ENCODE measurements around the gene PTPRN2.

PTPRN2 gene

DNA sequence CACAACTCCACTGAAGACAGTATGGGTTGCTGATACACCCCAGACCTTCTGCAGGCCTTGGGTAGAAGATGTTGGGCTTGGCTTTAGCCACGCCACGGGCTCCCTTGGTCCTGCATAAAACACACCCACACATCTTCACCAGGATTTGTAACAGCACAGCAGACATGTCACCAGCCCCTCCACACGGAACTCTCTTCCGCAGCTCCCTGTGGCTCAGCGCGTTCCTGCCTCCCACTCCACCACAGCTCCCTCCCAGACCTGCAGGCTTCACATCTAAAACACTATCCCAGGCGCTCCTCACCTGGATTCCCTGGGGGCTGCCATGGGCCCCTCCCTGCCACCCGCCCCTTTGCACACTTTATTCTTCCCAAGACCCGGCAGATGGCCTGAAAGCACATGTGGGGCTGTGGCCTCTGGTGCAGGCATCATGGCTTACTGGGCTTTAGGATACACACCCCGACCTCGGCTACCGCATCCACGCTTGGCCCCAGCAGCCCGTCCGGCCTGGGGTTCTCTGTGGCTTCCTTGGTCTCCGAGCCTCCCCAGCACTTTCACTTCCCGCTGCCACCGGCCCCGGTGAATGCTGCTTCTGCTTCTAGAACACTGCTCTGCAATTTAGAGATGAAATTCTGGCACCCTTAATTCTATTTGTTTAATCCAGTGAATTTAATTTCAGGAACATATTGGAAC lies 818.0 kb downstream of the PTPRN2 start:
- DNase-seq (ENCODE audit: low read depth), result no peak

GRCh38 chr7:157769086-157769485 lies 818.5 kb downstream of the PTPRN2 start:
- no peak for DNase-seq (ENCODE audit: low read depth)

GRCh38 chr7:157768198-157768597 lies 819.4 kb downstream of the PTPRN2 start:
- DNase-seq (ENCODE audit: low read depth), result no peak

DNA sequence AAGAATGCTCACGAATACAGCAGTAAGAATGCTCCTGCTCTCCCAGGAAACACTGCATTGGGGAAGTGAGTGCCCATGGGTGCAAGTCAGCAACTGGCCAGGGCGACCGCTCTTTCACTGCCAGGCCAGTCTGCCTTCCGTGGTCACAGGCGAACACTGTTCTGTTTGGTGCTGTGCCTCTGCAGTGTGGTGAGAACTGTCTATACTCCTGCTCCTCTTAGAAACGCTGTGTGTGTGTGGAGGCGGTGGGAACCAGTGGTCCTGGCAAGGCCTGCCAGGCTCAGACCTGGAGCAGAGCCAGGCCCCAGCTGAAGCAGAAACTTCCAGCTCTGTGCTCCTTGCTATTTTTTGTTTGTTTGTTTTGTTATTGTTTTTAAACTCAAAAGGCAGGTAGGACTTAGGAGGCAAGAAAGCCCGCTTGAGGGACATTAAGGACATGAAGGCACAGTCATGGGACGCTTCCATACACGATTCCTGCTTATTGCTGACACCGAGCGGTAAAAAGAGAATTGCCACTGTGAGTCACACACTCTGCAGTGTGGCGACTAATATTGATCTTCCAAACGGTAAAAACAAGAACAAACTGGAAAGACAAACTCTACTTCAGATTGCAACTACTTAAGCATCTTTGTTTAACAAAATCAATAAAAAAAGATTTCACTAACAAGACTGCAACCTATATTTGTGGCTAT lies 820.0 kb downstream of the PTPRN2 start:
- DNase-seq (ENCODE audit: low read depth), result no peak

GRCh38 chr7:157766098-157766497 lies 821.5 kb downstream of the PTPRN2 start:
- DNase-seq (ENCODE audit: low read depth), result no peak

GRCh38 chr7:157764946-157765537 lies 822.6 kb downstream of the PTPRN2 start:
- no peak for DNase-seq (ENCODE audit: low read depth)

GRCh38 chr7:157764193-157764592 lies 823.4 kb downstream of the PTPRN2 start:
- no peak for DNase-seq (ENCODE audit: low read depth)

DNA sequence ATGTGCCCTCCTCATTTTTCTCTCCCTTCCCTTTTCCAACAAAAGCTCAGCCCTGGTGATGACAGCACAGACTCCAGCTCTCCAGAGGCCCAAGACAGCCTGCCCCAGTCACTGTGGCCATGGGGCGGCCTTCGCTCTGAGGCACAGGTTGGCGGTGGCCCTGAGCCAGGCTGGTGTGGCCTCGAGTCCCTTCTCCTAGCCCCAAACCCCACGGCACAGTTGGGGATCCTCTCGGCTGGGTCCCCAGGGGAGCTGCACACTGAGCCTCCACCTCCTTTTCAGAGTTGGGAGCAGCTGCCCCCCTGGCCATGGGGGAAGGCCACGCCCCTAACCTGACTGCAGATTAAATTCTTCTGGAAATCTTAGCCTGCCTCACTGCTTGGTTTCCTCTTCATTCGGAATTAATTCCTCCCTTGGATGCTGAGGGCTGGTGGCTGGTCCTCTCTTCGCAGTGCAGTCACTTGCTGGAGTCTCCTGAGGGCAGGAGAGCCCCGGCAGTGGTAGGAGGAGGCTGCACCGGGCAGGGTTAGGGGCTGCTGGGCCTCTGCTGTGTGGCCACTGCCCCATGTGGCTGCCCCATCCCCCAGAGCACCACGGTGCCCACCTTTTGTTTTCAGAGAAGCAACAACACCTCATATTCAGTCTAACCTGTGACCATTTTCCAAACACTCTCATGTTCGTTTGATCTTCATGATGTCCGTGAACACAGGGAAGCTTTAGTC lies 824.2 kb downstream of the PTPRN2 start:
- no peak for DNase-seq (ENCODE audit: low read depth)

GRCh38 chr7:157762824-157763223 lies 824.8 kb downstream of the PTPRN2 start:
- DNase-seq (ENCODE audit: low read depth), result no peak

DNA sequence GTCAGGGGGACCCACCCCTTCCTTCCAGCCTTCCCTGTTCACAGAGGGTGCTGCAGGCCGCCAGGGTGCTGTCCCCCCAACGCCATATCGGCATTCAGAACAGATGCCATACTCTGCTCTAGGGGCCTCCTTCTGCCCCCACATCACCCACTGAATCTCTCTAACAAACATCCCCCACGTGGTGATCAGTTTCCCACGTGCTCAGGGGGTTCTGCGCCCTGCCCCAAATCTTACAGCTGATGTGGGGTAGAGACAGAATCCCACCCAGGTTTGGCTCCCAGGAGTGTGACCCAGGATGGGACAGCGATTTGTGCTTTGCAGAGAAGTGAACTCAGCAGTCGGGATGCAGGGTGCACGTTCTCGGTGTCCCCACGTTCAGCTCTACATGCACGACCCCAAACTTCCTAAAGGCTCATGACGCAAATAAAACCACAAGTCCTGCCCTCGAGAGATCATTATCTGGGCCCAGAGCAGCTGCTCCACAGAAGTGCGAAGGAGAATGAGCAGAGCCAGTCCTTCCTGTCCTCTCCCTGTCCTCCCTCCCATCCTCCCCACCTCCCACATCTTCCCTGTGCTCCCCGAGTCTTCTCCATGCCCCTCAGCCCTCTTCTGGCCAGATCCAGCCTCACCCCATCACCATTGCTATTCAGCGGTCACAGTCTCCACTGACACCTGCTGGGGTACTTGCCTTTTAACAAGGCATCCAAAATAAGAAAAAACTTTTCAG lies 827.5 kb downstream of the PTPRN2 start:
- no peak for DNase-seq (ENCODE audit: low read depth)

DNA sequence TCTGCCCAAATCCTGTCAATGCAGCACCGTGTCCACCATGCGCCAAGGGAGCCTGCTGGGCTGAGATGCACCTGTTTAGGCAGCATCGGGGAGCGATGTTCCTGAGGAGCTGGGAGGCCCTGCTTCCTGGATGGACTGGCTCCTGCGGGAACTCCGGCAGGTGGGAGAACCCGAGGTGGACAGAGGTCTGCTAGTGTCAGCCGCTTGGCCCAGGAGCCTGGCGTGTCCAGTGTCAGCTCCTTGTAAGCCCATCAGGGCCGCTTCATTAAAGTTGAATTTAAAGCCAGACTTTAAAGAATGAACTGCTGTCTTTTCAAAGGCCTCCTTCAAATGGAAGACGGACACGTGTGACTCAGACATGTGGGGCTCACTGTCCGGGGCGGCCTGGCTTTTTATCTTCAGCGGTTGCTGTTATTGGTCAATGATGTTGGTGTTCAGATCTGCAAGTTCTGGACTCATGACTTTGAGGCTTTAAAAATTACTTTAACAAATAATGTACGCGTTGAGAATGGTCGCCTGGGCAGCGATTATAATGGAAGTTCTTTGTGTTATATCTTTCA lies 828.3 kb downstream of the PTPRN2 start:
- DNase-seq (ENCODE audit: low read depth), result no peak

- DNase-seq (ENCODE audit: low read depth), result no peak
Observed at GRCh38 chr7:157758468-157759245, 829.0 kb downstream of the PTPRN2 start.

- DNase-seq (ENCODE audit: low read depth), result no peak
Observed at GRCh38 chr7:157757776-157758467, 829.7 kb downstream of the PTPRN2 start.

- no peak for DNase-seq (ENCODE audit: low read depth)
Observed at GRCh38 chr7:157757211-157757610, 830.4 kb downstream of the PTPRN2 start.

- DNase-seq (ENCODE audit: low read depth), result no peak
Observed at GRCh38 chr7:157755741-157756140, 831.9 kb downstream of the PTPRN2 start.

GRCh38 chr7:157754416-157754790 lies 833.2 kb downstream of the PTPRN2 start:
- no peak for DNase-seq (ENCODE audit: low read depth)

- DNase-seq (ENCODE audit: low read depth), result no peak
Observed at GRCh38 chr7:157753713-157754415, 833.8 kb downstream of the PTPRN2 start.

- DNase-seq (ENCODE audit: low read depth), result peak; percentile 3
Observed at GRCh38 chr7:157752832-157753291, 834.8 kb downstream of the PTPRN2 start.

GRCh38 chr7:157751951-157752673 lies 835.5 kb downstream of the PTPRN2 start:
- no peak for DNase-seq (ENCODE audit: low read depth)
